ENCODE measurements around the gene ZBTB32.

The ZBTB32 gene

GRCh38 chr19:35754370-35755130, 50.2 kb downstream of the ZBTB32 start:
- DNase-seq = no peak
- TF ChIP-seq CTCF (IDR thresholded peaks at IDR 0.05; ENCODE audit: low read depth, low read length) = no peak
- no peaks in the 10 kb centered on the region; the same call in 1 of the 2 replicates for H3K4me1 ChIP-seq
- H3K9me3 ChIP-seq = no peaks in the 10 kb centered on the region
- H3K36me3 ChIP-seq = peaks cover 5% of the 10 kb centered on the region
- H3K4me3 ChIP-seq (ENCODE audit: low read depth, low read length) = no peak overlapping the region
- H3K27me3 ChIP-seq = no peaks in the 10 kb centered on the region

- no peak overlapping the region for H3K4me3 ChIP-seq (ENCODE audit: low read depth, low read length)
- TF ChIP-seq CTCF (IDR thresholded peaks at IDR 0.05; ENCODE audit: low read depth, low read length) = no peak
- no peak for DNase-seq
- peaks cover 5% of the 10 kb centered on the region for H3K36me3 ChIP-seq
- H3K27me3 ChIP-seq = no peaks in the 10 kb centered on the region
- no peaks in the 10 kb centered on the region for H3K9me3 ChIP-seq
- no peaks in the 10 kb centered on the region; the same call in 1 of the 2 replicates for H3K4me1 ChIP-seq
Measured at GRCh38 chr19:35755131-35755549, 50.8 kb downstream of the ZBTB32 start.

- Histone ChIP-seq H3K4me3 (ENCODE audit: low read depth, low read length) (no peak overlapping the region), H3K27me3 (no peaks in the 10 kb centered on the region), H3K36me3 (peaks cover 8% of the 10 kb centered on the region), H3K9me3 (no peaks in the 10 kb centered on the region), H3K4me1 (no peaks in the 10 kb centered on the region; the same call in 1 of the 2 replicates)
- no peak for TF ChIP-seq CTCF (IDR thresholded peaks at IDR 0.05; ENCODE audit: low read depth, low read length)
- DNase-seq = no peak
Measured at GRCh38 chr19:35755550-35756376, 51.4 kb downstream of the ZBTB32 start.

- peaks cover 13% of the 10 kb centered on the region for H3K36me3 ChIP-seq
- H3K4me1 ChIP-seq = no peaks in the 10 kb centered on the region; the same call in 1 of the 2 replicates
- H3K9me3 ChIP-seq = no peaks in the 10 kb centered on the region
- no peak for DNase-seq
- no peaks in the 10 kb centered on the region for H3K27me3 ChIP-seq
- peak within 1 kb of the TSS; percentile 92 for H3K4me3 ChIP-seq (ENCODE audit: low read depth, low read length)
- no peak for TF ChIP-seq CTCF (IDR thresholded peaks at IDR 0.05; ENCODE audit: low read depth, low read length)
Measured at GRCh38 chr19:35756377-35757230, 52.2 kb downstream of the ZBTB32 start, which contains the start of gene HSPB6. Gene HSPB6, minus strand, starts transcription at chr19:35757029. Its CDS starts 21 bp downstream, at chr19:35757008.

GRCh38 chr19:35757231-35757748, 52.9 kb downstream of the ZBTB32 start:
- H3K27me3 ChIP-seq = no peaks in the 10 kb centered on the region
- peak; percentile 78 for DNase-seq

More at GRCh38 chr19:35757231-35757748, 52.9 kb downstream of the ZBTB32 start:
- H3K9me3 ChIP-seq = no peaks in the 10 kb centered on the region
- peak overlapping the region; percentile 92 for H3K4me3 ChIP-seq (ENCODE audit: low read depth, low read length)
- peaks cover 17% of the 10 kb centered on the region for H3K36me3 ChIP-seq
- no peaks in the 10 kb centered on the region; the same call in 1 of the 2 replicates for H3K4me1 ChIP-seq
- TF ChIP-seq CTCF (IDR thresholded peaks at IDR 0.05; ENCODE audit: low read depth, low read length) = no peak

Measured in BE2C (cell line).